ENCODE data around the gene PKD2L1. TPM values are rescaled to one million over a fixed set of nuclear protein-coding genes. Genes with fewer than 3 reads are reported as not detected.

Gene PKD2L1
- total and polyA plus RNA-seq, 9 of the 15 experiments (the other 6 are each of a cell fraction or from before 2014, with no cell fraction given), result not detected

- no peak for TF ChIP-seq SFPQ (IDR thresholded peaks at IDR 0.05; ENCODE audit: low read depth, low read length)
- peak; percentile 57; the same call in 1 of the 2 replicates for TF ChIP-seq JUND (IDR thresholded peaks at IDR 0.05; ENCODE audit: borderline replicate concordance, low read depth, low read length)
- peak; percentile 30; the same call in 1 of the 3 replicates for TF ChIP-seq JUND (tag; IDR thresholded peaks at IDR 0.05; ENCODE audit: borderline replicate concordance, low read depth, low read length)
- TF ChIP-seq RBM39 (optimal IDR thresholded peaks at IDR 0.05; ENCODE audit: low read depth, low read length), result no peak
- TF ChIP-seq NCOR1 (IDR thresholded peaks at IDR 0.05), result peak; percentile 90
- no peak for TF ChIP-seq ZNF197 (CRISPR knock-in tag; IDR thresholded peaks at IDR 0.05; ENCODE audit: low read depth)
- peak; percentile 80 for TF ChIP-seq PYGO2 (tag; IDR thresholded peaks at IDR 0.05)
- 0 out of 2 replicates have a peak, but pooled peaks have one; percentile 15 for TF ChIP-seq ZBTB12 (CRISPR knock-in tag; IDR thresholded peaks at IDR 0.05)
- no peak for TF ChIP-seq NFE2 (IDR thresholded peaks at IDR 0.05; ENCODE audit: low read depth)
- no peak for TF ChIP-seq ZNF282 (CRISPR knock-in tag; IDR thresholded peaks at IDR 0.05)
- peak; percentile 57; the same call in 1 of the 2 replicates for TF ChIP-seq RAD51 (IDR thresholded peaks at IDR 0.05; ENCODE audit: borderline replicate concordance, low read depth)
- TF ChIP-seq HDAC3 (IDR thresholded peaks at IDR 0.05; ENCODE audit: borderline replicate concordance, partially characterized antibody), result peak; percentile 46
- 0 out of 2 replicates have a peak, but pooled peaks have one; percentile 20 for TF ChIP-seq CREM (IDR thresholded peaks at IDR 0.05; ENCODE audit: low read depth)
- TF ChIP-seq SRSF3 (IDR thresholded peaks at IDR 0.05; ENCODE audit: insufficient read depth, low read length), result no peak
- peak; percentile 42 for TF ChIP-seq PKNOX1 (IDR thresholded peaks at IDR 0.05)
- peak; percentile 75 for TF ChIP-seq FOXM1 (IDR thresholded peaks at IDR 0.05; ENCODE audit: low read depth)
- TF ChIP-seq FOXM1 (CRISPR knock-in tag; IDR thresholded peaks at IDR 0.05; ENCODE audit: low read depth), result no peak
- TF ChIP-seq CHAMP1 (IDR thresholded peaks at IDR 0.05), result peak; percentile 87
- TF ChIP-seq THRA (IDR thresholded peaks at IDR 0.05), result no peak
These were observed 29.0 kb upstream of the PKD2L1 start (continued) for GRCh38 chr10:100359030-100359432.
